Dermis microvascular lymphatic vessel endothelial cell (primary cell): ENCODE measurements around the gene RAVER2. TPM values are rescaled to one million over a fixed set of nuclear protein-coding genes. Genes with fewer than 3 reads are reported as not detected.

Source experiments
- DNase-seq, 2 donors: peaks; one replicate each; pipeline versions ENCODE4 v3.0.0 to v3.0.0-alpha.2; 2010; ENCODE audit warnings: low read depth in 2 of 2
- total RNA-seq: library from RNA; depleted of rRNA; stranded (reverse); fragments of >200 nt; gene quantifications from 2 replicates; pipeline ENCODE4 v1.2.1, GENCODE V29; 2014

The RAVER2 gene
- total RNA-seq, 1 donor from 2014 or later: 5.6 TPM

DNA sequence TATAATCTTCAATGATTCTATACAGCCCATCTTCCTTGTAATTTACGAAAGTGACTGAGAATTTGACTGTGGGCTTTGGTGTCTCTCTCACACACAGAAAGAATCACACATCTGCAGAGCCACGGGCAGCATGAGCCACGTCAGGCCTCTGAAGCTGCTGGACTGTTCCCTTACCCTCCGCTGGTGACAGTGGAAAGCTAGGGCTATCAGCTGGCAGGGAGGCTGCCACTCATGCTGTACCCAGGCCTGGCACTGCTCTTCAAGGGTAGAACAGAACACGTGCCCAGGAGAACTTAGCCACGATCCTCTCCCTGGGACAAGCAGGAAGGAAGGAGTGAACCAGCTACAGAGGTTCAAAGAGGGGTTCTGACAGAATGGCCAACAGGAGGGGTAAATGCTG, 130.7 kb downstream of the RAVER2 start:
- no peak for DNase-seq

DNA sequence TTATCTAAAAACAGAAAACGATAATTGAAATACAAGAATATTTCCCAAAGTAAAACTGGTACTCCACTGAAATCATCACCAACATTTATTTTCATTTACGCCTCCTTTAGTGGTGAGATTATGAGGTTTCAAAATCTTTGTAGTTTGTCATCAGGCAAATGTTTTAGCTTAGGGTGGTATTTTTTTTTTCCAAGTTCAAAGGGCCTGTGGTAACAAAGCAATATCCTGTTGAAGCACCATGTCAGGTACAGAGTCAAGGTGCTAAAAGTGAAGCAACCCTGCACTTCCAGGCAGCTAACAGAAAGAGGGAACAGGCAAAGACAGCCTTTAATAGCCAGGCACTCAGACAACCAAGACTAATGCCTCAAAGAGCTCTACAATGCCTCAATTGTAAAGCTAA, 132.3 kb downstream of the RAVER2 start:
- DNase-seq: no peak

DNA sequence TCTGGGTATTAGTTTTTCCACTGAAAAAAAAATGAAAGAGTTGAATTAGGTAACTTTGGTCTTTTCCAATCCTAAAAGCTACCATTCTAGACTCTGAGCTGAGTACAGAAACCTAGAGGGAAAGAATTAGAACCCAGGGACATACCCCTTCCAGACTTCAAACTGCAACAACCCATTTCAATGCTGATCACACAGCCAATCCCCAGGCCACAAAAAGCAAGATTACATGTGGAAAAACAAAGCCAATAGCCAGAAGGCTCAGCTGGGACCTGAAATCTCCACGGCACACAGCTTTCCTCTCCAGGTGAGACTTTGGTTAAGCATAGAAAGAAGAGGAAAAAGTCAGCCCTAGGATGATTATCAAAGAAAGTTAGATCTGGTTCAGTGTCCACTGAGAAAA, 132.7 kb downstream of the RAVER2 start:
- no peak for DNase-seq

DNA sequence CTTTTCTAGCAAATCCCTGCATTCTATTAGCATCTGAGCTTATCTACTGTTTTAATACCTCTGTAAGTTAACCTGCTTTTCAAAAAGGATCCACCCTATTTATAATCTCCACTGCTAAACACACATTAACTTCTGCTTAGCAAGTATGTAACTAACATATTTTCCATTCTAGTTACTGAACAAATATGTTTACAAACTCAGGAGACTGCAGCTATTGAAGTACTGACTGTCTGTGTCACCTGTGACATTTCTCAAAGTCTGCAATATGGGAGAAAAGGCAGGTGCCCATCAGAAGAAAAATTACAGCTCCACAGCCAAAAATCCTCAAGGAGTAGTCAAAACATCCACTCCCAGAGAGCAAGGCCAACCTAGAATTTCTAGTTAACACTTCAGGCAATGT, 133.2 kb downstream of the RAVER2 start:
- DNase-seq: no peak

DNA sequence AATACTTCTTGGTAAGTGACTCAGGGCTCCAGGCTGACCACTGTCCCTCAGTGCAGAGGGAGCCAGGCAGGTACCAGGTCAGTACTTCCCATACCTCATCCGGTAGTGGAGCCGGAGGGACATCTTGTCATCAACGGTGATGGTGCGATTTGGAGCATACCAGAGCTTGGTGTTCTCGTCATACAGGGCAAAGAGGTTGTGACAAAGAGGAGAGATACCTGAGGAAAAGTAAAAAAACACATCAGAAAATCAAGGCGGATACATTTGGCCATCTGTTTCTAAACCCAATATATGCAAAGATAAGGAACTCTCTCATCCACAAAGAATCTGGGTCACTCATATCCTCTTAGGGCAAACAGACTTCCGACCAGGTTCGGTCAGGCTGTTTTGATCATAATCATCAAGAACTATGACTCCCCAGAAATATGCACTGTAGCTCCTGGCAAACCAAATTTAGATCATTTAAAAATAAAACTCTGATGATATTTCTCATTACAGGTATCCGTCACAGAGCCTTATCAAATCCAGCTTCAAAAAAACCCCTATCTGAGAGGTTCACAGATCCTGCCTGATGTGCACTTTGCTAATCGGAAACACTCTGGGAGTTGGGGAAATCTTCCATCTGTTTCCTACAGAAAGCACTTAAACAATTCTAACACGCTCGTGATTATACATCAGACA, 134.2 kb downstream of the RAVER2 start:
- peak; percentile 69 to 95 for DNase-seq

DNA sequence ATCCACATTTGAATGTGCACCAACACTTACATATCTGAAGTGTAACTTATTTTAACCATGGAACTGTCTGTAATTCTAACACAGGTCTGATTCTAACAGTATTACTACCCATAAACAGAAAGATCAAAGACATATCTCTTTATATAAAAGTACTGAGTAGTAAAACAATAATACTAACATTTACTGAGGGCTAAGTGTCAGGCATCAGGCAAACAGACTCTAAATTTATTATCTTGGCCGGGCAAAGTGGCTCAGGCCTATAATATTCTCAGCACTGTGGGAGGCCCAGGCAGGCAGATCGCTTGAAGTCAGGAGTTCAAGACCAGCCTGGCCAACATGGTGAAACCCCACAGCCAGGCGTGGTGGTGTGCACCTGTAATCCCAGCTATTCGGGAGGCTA, 135.6 kb downstream of the RAVER2 start:
- no peak for DNase-seq

DNA sequence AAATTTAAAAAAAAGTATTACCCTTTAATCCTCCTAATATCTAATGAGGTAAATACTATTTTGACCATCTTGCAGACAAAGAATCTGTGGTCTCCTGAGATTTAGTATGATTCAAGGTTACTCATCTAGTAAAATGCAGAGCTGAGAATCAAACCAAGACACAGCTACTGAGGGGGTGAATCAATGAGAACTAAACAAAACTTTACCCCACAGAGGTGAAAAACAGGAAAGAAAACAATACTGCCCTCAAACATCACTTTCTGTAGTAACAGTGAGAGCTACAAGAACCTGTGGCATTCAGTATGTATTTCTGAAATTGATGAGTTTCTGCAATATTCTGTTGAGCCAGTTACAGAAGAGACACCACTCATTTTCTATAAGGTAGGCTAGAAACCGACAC, 136.4 kb downstream of the RAVER2 start:
- peak in 1 of 2 donors; percentile 45 for DNase-seq

Other genes with a start within 250 kb of the RAVER2 start
- 137 and 171 TPM in 2 replicates for gene JAK1, start 221.5 kb downstream of the RAVER2 start, total RNA-seq